ENCODE results near the gene MRGPRX2.

The MRGPRX2 gene

DNA sequence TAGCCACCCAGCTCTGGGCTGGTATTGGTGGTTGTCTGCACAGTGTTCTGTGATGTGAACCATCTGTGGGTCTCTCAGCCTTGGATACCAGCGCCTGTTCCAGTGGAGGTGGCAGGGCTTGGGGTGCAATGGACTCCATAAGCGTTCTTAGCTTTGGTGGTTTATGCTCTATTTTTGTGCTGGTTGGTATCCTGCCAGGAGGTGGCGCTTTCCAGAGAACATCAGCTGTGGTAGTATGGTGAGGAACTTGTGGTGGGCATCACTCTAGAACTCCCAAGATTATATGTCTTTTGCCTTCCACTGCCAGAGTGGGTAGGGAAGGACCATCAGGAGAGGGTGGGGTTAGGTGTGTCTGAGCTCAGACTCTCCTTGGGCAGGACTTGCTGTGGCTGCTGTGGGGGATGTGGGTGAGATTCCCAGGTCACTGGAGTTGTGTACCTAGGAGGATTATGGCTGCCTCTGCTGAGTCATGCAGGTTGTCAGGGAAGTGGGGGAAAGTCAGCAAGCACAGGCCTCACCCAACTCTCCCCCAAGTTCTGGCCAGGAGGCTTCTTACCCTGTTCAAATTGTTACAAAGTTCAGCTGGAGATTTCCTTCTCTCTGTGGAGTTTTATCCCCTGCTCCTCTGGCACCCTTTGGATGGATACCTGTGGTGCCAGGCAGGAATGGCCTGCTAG, 47.2 kb downstream of the MRGPRX2 start:
- no peak for DNase-seq (ENCODE audit: low read depth, low spot score)

DNA sequence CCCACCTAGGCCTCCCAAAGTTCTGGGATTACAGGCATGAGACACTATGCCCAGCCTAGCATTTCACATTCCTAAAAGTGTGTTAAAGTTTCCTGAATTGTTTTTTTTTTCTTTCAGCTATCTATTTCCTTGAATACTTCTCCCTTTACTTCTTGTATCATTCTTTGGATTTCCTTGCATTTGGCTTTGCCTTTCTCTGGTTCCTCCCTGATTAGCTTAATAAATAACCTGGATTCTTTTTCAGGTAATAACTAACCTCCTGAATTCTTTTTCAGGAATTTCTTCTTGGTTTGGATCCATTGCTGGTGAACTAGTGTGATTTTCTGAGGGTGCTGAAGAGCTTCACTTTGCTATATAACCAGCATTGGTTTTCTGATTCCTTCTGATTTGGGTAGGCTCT, 47.9 kb downstream of the MRGPRX2 start:
- no peak for DNase-seq (ENCODE audit: low read depth, low spot score)
- no peak overlapping the region for H3K27ac ChIP-seq

More for the DNA sequence above, 47.2 kb downstream of the MRGPRX2 start:
- H3K27ac ChIP-seq, result no peak overlapping the region

Data from epithelial cell of prostate (primary cell).